DOHH2 (cell line): Measurements from ENCODE around the gene DRC3.
A peak's percentile ranks its signal among the peaks of the same experiment; 100 is the strongest.

ENCODE experiments used
- H3F3A ChIP-seq: fragments of 200-600 bp; sonication (generic), shearing (Covaris generic); 2 replicates; pipeline ENCODE4 v1.6.0; 2016; ENCODE audit warnings: antibody characterized with exemption, mild to moderate bottlenecking; ENCODE audit not compliant: control insufficient read depth, insufficient read depth
- H3K27ac ChIP-seq: fragments of 200-600 bp; sonication (generic); 2 replicates; pipeline ENCODE4 v1.5.1; 2014; ENCODE audit warnings: low read depth, mild to moderate bottlenecking, low read length, moderate library complexity
- H3K27me3 ChIP-seq: fragments of 200-600 bp; sonication (generic); 2 replicates; pipeline ENCODE4 v1.6.1; 2014; ENCODE audit warnings: mild to moderate bottlenecking, low read length, mixed read lengths; ENCODE audit not compliant: control insufficient read depth
- H3K36me3 ChIP-seq: fragments of 200-600 bp; sonication (generic); 2 replicates; pipeline ENCODE4 v1.6.1; 2014; ENCODE audit warnings: mild to moderate bottlenecking, low read length, moderate library complexity, mixed read lengths; ENCODE audit not compliant: control insufficient read depth
- H3K4me1 ChIP-seq: fragments of 200-600 bp; sonication (generic); 2 replicates; pipeline ENCODE4 v1.6.1; 2014; ENCODE audit warnings: mild to moderate bottlenecking, low read length, mixed read lengths; ENCODE audit not compliant: control insufficient read depth
- H3K4me2 ChIP-seq: fragments of 200-600 bp; sonication (generic); 2 replicates; pipeline ENCODE4 v1.6.0; 2014; ENCODE audit warnings: mild to moderate bottlenecking, low read length, moderate library complexity
- H3K4me3 ChIP-seq: fragments of 200-600 bp; sonication (generic); 2 replicates; pipeline ENCODE4 v1.5.1; 2014; ENCODE audit warnings: mild to moderate bottlenecking, low read length, mixed read lengths
- H3K79me2 ChIP-seq: fragments of 200-600 bp; sonication (generic); 2 replicates; pipeline ENCODE4 v1.6.1; 2014; ENCODE audit warnings: mild to moderate bottlenecking, low read length, mixed read lengths; ENCODE audit not compliant: control insufficient read depth
- H3K9me2 ChIP-seq: fragments of 200-600 bp; sonication (generic); replicated peaks from 2 replicates; pipeline ENCODE4 v1.6.1; 2014; ENCODE audit warnings: mild to moderate bottlenecking, low read length, mixed read lengths; ENCODE audit not compliant: control insufficient read depth
- H3K9me3 ChIP-seq: fragments of 200-600 bp; sonication (generic); 2 replicates; pipeline ENCODE4 v1.6.1; 2014; ENCODE audit warnings: antibody characterized with exemption, low read length, mixed read lengths; ENCODE audit not compliant: control insufficient read depth, insufficient read depth
- H4K20me1 ChIP-seq: fragments of 200-600 bp; sonication (generic); 2 replicates; pipeline ENCODE4 v1.6.0; 2014; ENCODE audit warnings: low read depth, mild to moderate bottlenecking, antibody characterized with exemption, low read length, moderate library complexity; ENCODE audit not compliant: control insufficient read depth, insufficient read depth
- CTCF ChIP-seq: fragments of 200-600 bp; sonication (generic); IDR thresholded peaks from one replicate; pipeline ENCODE4 v1.5.1; 2014; ENCODE audit warnings: antibody characterized with exemption, mild to moderate bottlenecking, low read depth, low read length; ENCODE audit not compliant: poor library complexity, severe bottlenecking
- EZH2phosphoT487 ChIP-seq: fragments of 200-600 bp; sonication (generic); IDR thresholded peaks from 2 replicates; pipeline ENCODE4 v1.6.1; 2017; ENCODE audit warnings: borderline replicate concordance, mild to moderate bottlenecking, antibody characterized with exemption, low read length, moderate library complexity, mixed read lengths

The DRC3 gene

GRCh38 chr17:18000030-18000408, 27.4 kb downstream of the DRC3 start:
- no peaks in the 10 kb centered on the region for H4K20me1 ChIP-seq
- H3K79me2 ChIP-seq = no peaks in the 10 kb centered on the region
- H3K27me3 ChIP-seq = no peaks in the 10 kb centered on the region
- no peak for TF ChIP-seq EZH2phosphoT487
- TF ChIP-seq CTCF = no peak
- no peak overlapping the region for H3K4me2 ChIP-seq
- H3K4me1 ChIP-seq = no peaks in the 10 kb centered on the region
- no peak overlapping the region for H3K4me3 ChIP-seq
- no peak overlapping the region for H3K27ac ChIP-seq
- no peaks in the 10 kb centered on the region for H3K9me2 ChIP-seq
- H3K36me3 ChIP-seq = no peaks in the 10 kb centered on the region
- no peaks in the 10 kb centered on the region for H3F3A ChIP-seq
- no peaks in the 10 kb centered on the region for H3K9me3 ChIP-seq

- Histone ChIP-seq H3K79me2 (no peaks in the 10 kb centered on the region), H3K4me1 (no peaks in the 10 kb centered on the region), H3K4me2 (no peak overlapping the region), H3K36me3 (no peaks in the 10 kb centered on the region), H3K27me3 (no peaks in the 10 kb centered on the region), H4K20me1 (no peaks in the 10 kb centered on the region), H3K9me2 (no peaks in the 10 kb centered on the region), H3K9me3 (no peaks in the 10 kb centered on the region), H3K4me3 (no peak overlapping the region), H3K27ac (no peak overlapping the region), H3F3A (no peaks in the 10 kb centered on the region)
- no peak for TF ChIP-seq EZH2phosphoT487
- no peak for TF ChIP-seq CTCF
Measured at GRCh38 chr17:18002171-18002570, 29.5 kb downstream of the DRC3 start.

GRCh38 chr17:18004345-18004744, 31.7 kb downstream of the DRC3 start:
- no peaks in the 10 kb centered on the region for H3K9me2 ChIP-seq
- no peaks in the 10 kb centered on the region for H4K20me1 ChIP-seq
- no peaks in the 10 kb centered on the region for H3F3A ChIP-seq
- no peak overlapping the region for H3K4me2 ChIP-seq
- no peak overlapping the region for H3K27ac ChIP-seq
- no peaks in the 10 kb centered on the region for H3K9me3 ChIP-seq
- no peak for TF ChIP-seq CTCF
- no peaks in the 10 kb centered on the region for H3K36me3 ChIP-seq
- H3K4me3 ChIP-seq = no peak overlapping the region
- H3K79me2 ChIP-seq = no peaks in the 10 kb centered on the region
- H3K27me3 ChIP-seq = no peaks in the 10 kb centered on the region
- H3K4me1 ChIP-seq = no peaks in the 10 kb centered on the region

- Histone ChIP-seq H3K4me2 (no peak overlapping the region), H3F3A (no peaks in the 10 kb centered on the region), H3K27me3 (no peaks in the 10 kb centered on the region), H3K9me2 (no peaks in the 10 kb centered on the region), H3K27ac (no peak overlapping the region), H3K79me2 (no peaks in the 10 kb centered on the region), H3K9me3 (no peaks in the 10 kb centered on the region), H4K20me1 (no peaks in the 10 kb centered on the region), H3K4me1 (no peaks in the 10 kb centered on the region), H3K4me3 (no peak overlapping the region), H3K36me3 (no peaks in the 10 kb centered on the region)
- no peak for TF ChIP-seq EZH2phosphoT487
- TF ChIP-seq CTCF = peak; percentile 9
Measured at GRCh38 chr17:18004884-18005305, 32.2 kb downstream of the DRC3 start.
